Ovary (tissue), 3 donors: ENCODE results near the gene YES1.

Source experiments
- CTCF ChIP-seq, 3 donors: fragments of 450-650 bp in 2 of 3; fragments of 200-600 bp in 1 of 3; IDR thresholded peaks; one replicate each; pipeline versions ENCODE4 v1.5.1 to v1.8.0; 2016 to 2022; ENCODE audit warnings: antibody characterized with exemption in 3 of 3, mild to moderate bottlenecking in 1 of 3
- POLR2A ChIP-seq: fragments of 450-650 bp; IDR thresholded peaks from one replicate; pipeline ENCODE4 v1.6.1; 2017; ENCODE audit warnings: antibody characterized with exemption, mild to moderate bottlenecking, moderate library complexity
- donor health status: DM: no; HTN: no; CAD: no.

GRCh38 chr18:829432-829831 is 17.4 kb upstream of the YES1 start:
- TF ChIP-seq CTCF (IDR thresholded peaks at IDR 0.05), result no peak
- TF ChIP-seq POLR2A, result no peak
